LNCaP clone FGC (cell line): ENCODE measurements around the gene SLC22A12.

Source experiments
- DNase-seq: peaks from one replicate; pipeline ENCODE4 v3.0.0-alpha.2; 2011; ENCODE audit warnings: low read depth
- H3K4me3 ChIP-seq: 2 replicates; pipeline ENCODE4 v1.5.1; 2011; ENCODE audit warnings: mild to moderate bottlenecking, low read depth, low read length, control low read depth
- TF ChIP-seq, protein P1 (sequence below): IDR thresholded peaks from 2 replicates; pipeline ENCODE4 v1.5.1; 2012; ENCODE audit warnings: mild to moderate bottlenecking; ENCODE audit not compliant: control insufficient read depth, insufficient read depth; ENCODE audit errors: extremely low read depth

SLC22A12 gene

DNA sequence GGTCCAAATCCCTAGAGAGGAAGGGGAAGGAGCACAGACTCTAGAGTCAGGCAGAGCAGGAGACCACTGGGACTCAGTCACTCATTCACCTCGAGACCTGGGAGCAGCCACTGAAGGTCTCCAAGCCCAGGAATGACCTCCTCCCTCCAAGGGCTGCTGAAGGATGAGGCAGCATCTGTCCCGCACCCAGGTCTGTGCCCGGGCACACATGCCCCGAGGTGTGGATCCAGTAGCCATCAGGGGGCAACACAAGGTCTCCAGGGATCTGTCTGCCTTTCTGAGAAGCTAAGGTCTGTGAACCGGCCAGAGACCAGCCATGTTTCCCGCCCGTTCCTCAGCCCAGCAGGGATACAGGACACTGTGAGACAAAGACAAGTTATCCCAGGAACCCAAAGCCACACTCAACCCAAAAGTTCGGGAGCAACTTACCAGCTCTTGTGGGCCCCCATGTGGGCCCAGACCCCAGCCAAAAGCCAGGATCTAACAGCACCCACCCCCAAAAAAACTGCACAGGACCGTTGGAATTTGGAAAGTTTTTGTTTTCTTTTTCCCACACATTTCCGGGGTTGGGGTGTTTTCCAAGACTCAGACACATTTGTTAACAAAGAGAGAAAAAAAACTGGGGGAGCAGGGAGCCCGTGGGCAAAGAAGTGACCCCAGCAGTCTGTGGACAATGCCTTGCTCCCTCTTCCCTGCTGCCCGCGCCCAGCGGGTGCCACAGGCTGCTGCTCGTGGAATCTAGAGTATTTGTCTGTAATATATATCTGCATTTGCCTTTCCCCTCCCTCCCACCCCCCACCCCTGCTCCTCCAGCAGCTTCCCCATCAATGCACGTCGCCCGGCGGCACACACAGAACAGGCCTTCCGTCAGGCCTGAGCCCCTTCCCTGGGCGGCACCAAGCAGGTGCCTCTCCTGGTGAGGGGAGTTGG is 14.9 kb downstream of the SLC22A12 start:
- H3K4me3 ChIP-seq: no peak overlapping the region
- TF ChIP-seq, protein P1, sequence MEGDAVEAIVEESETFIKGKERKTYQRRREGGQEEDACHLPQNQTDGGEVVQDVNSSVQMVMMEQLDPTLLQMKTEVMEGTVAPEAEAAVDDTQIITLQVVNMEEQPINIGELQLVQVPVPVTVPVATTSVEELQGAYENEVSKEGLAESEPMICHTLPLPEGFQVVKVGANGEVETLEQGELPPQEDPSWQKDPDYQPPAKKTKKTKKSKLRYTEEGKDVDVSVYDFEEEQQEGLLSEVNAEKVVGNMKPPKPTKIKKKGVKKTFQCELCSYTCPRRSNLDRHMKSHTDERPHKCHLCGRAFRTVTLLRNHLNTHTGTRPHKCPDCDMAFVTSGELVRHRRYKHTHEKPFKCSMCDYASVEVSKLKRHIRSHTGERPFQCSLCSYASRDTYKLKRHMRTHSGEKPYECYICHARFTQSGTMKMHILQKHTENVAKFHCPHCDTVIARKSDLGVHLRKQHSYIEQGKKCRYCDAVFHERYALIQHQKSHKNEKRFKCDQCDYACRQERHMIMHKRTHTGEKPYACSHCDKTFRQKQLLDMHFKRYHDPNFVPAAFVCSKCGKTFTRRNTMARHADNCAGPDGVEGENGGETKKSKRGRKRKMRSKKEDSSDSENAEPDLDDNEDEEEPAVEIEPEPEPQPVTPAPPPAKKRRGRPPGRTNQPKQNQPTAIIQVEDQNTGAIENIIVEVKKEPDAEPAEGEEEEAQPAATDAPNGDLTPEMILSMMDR: no peak
- no peak for DNase-seq

DNA sequence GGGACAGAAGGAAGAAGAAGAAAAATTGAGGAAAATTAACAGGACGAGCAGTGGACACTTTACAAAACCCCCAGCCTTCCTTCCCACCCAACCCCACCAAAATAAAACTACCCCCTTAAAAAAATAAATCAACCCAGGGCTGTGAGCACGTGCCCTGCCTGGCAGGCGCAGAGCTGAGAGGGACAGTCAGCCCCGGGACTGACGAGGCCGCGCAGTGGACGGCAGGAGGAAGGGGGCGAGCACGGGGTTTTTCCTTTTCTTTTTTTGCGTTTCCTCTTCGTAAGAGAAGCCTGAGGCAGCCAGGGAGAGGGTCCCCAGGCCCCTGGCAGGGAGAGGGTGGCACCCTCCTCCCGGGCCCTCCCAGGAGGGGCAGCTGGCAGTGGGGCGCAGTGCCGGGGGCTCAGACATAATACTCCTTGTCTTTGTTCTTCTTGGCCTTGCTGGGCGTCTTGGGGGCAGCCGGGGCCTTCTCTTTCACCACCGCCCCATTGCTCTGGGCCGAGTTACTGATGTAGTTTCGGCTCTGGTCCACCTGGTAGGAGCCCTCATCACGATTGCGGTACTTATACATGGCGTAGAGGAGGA is 15.9 kb downstream of the SLC22A12 start:
- TF ChIP-seq, protein P1: no peak
- H3K4me3 ChIP-seq: no peak overlapping the region
- no peak for DNase-seq

DNA sequence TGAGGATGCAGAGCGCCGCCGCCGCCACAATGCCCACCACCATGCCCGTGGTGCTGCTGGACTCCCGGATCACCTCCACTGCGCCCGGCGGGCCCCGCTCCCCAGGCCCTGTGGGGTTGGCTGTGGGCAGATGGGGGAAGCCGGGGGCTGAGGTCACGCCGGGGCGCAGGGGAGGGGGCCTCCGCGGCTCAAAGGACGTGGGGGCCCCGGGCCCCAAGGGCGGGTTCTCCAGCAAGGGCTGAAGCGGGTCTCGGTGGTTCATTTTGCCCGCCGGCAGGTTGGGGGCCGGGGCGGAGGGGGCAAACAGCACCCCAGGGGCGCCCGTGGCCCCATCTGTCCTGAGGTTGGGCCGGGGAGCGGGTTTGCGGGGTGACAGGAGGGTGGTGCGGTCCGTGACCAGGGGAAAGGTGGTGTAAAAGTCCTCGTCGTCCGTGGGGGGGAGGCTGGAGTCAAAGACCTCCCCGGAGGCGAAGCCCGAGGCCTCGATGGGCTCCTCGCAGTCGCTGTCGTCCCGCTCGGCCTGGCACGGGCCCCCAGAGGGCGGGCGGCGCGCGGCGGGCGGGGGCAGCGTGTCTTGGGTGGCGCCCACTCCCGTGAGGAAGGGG is 16.5 kb downstream of the SLC22A12 start:
- H3K4me3 ChIP-seq: no peak overlapping the region
- no peak for DNase-seq
- TF ChIP-seq, protein P1: no peak

DNA sequence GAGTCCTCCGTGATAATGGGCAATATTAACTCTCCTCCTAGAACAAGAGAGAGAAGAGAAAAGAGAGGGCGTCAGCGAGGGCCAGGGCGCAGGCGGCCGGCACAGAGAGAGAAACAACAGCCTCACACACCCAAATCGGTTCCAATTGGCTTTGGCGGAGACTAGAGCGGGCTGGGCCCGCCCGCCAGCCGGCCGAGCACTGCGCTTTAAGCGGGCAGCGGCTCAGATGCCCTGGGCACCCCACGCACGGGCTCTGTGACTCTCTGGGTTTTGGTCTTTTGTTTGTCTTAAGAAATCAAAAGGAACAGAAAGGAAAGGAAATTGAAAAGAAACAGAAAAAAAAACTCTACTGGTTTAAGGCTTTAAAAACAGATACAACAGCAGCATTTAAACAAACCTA is 17.0 kb downstream of the SLC22A12 start:
- no peak overlapping the region for H3K4me3 ChIP-seq
- TF ChIP-seq, protein P1: no peak
- no peak for DNase-seq

DNA sequence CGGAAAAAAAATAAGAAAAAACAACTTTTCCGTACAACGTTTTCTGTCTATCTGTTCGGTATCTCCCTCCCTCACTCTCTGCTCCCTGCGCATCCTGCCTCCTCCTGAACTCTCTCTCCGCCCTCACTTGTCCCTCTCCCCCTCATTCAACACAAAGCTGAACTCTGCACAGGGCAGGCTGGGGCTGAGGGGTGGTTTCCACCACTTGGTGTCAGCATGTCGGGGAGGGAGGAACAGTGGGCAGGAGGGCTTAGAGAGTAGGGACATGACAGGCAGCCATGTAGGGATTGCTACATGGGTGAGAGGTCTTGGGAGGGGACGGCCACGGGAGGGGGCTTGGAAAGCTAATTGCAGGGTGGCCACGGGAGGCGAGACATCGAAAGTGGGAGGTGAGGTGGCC is 17.6 kb downstream of the SLC22A12 start:
- TF ChIP-seq, protein P1: no peak
- DNase-seq: no peak
- no peak overlapping the region for H3K4me3 ChIP-seq

DNA sequence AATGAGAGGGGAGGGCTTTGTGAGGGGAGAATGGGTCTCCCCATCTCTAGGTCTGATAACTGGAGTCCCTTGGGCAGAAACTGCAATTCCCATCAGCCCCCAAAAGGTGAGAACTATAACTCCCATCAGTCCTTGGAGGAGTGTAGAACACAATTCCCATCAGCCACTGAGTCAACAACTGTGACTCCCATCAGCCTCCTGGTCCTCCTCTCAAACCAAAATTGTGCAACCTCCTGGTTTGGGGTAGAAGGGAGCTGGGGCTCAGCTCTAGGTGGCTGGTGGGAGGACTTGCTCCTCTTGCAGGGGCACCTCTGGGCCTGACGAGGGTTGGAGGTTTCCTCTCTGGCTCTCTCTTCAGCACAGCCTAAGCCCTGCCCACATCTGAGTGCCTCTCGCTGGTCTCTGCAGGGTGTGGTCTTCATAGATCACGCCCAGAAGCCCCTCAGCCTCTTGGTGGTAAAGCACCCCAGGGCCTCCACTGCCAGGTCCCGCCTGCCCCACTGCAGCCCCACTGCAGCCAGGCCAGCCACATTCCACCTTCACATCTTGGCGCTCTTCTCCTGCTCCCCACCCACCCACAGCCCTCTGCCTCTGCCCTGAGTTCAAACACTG is 18.5 kb downstream of the SLC22A12 start:
- TF ChIP-seq, protein P1: no peak
- DNase-seq: no peak
- H3K4me3 ChIP-seq: no peak overlapping the region
